Measurements from ENCODE around the gene PGAM5.

DNA sequence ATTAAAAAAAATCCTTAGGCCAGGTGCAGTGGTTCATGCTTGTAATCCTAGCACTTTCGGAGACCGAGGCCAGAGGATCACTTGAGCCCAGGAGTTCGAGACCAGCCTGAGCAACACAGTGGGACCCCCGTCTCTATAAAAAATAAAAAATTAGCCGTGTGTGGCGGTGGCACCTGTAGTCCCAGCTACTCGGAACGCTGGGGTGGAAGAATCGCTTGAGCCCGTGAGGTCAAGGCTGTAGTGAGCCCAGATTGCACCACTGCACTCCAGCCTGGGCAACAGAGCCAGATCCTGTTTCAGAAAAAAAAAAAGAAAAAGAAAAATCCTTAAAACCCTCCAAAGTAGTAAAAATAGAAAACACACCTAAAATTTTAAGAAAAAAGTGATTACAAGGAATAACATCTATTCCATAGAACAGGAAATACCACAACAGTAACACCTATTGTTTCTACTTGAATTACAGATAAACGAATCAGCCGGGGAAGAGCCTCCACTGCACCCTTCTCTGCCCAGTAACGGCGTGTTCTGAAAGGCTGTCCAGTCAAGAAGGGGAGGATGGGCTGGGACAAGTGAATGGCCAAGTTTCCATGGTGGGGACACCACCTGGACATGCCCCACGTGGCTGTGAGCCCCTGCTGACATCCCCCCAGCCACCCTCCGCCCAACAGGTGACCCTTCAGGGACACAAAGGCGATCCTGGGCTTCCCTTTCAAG, 41.3 kb upstream of the PGAM5 start:
- TF ChIP-seq, protein P1, sequence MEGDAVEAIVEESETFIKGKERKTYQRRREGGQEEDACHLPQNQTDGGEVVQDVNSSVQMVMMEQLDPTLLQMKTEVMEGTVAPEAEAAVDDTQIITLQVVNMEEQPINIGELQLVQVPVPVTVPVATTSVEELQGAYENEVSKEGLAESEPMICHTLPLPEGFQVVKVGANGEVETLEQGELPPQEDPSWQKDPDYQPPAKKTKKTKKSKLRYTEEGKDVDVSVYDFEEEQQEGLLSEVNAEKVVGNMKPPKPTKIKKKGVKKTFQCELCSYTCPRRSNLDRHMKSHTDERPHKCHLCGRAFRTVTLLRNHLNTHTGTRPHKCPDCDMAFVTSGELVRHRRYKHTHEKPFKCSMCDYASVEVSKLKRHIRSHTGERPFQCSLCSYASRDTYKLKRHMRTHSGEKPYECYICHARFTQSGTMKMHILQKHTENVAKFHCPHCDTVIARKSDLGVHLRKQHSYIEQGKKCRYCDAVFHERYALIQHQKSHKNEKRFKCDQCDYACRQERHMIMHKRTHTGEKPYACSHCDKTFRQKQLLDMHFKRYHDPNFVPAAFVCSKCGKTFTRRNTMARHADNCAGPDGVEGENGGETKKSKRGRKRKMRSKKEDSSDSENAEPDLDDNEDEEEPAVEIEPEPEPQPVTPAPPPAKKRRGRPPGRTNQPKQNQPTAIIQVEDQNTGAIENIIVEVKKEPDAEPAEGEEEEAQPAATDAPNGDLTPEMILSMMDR (IDR thresholded peaks at IDR 0.05) = no peak
- TF ChIP-seq EP300 (IDR thresholded peaks at IDR 0.05) = no peak
- no peak for TF ChIP-seq POLR2AphosphoS5 (IDR thresholded peaks at IDR 0.05)

All from gastroesophageal sphincter (tissue), 3 donors.